CD4-positive, alpha-beta T cell treated with Interleukin-4 for 4 hours (primary cell): ENCODE results near the gene THSD4.

Experiments used
- DNase-seq: peaks from one replicate; pipeline ENCODE4 v3.0.0-alpha.2; 2020

Gene THSD4

GRCh38 chr15:71747128-71748083 is 632.1 kb downstream of the THSD4 start:
- DNase-seq: no peak

- DNase-seq: no peak
Observed at GRCh38 chr15:71748293-71748718, 633.0 kb downstream of the THSD4 start.

GRCh38 chr15:71749500-71749899 is 634.2 kb downstream of the THSD4 start:
- no peak for DNase-seq

GRCh38 chr15:71752128-71752527 is 636.9 kb downstream of the THSD4 start:
- no peak for DNase-seq

- no peak for DNase-seq
Observed at GRCh38 chr15:71752604-71753289, 637.5 kb downstream of the THSD4 start.

GRCh38 chr15:71753346-71753745 is 638.1 kb downstream of the THSD4 start:
- DNase-seq: no peak

- no peak for DNase-seq
Observed at GRCh38 chr15:71754660-71755059, 639.4 kb downstream of the THSD4 start.

GRCh38 chr15:71755092-71755970 is 640.1 kb downstream of the THSD4 start:
- DNase-seq: no peak

GRCh38 chr15:71756599-71757352 is 641.5 kb downstream of the THSD4 start:
- DNase-seq: no peak

GRCh38 chr15:71757741-71758530 is 642.7 kb downstream of the THSD4 start:
- no peak for DNase-seq

GRCh38 chr15:71758711-71759110 is 643.4 kb downstream of the THSD4 start:
- no peak for DNase-seq

- DNase-seq: no peak
Observed at GRCh38 chr15:71760852-71761251, 645.6 kb downstream of the THSD4 start.

- no peak for DNase-seq
Observed at GRCh38 chr15:71761649-71762048, 646.4 kb downstream of the THSD4 start.

GRCh38 chr15:71768184-71768583 is 652.9 kb downstream of the THSD4 start:
- no peak for DNase-seq

GRCh38 chr15:71773206-71773859 is 658.1 kb downstream of the THSD4 start:
- no peak for DNase-seq

- no peak for DNase-seq
Observed at GRCh38 chr15:71775856-71776255, 660.6 kb downstream of the THSD4 start.

GRCh38 chr15:71776304-71776703 is 661.0 kb downstream of the THSD4 start:
- DNase-seq: no peak

- DNase-seq: no peak
Observed at GRCh38 chr15:71777216-71777943, 662.1 kb downstream of the THSD4 start.

GRCh38 chr15:71779073-71779797 is 664.0 kb downstream of the THSD4 start:
- no peak for DNase-seq
